ENCODE results near the gene KAT6B. TPM values are rescaled to one million over a fixed set of nuclear protein-coding genes. Genes with fewer than 3 reads are reported as not detected.

KAT6B gene
- total RNA-seq, 2 donors from 2014 or later = 28.0 to 97.8 TPM

DNA sequence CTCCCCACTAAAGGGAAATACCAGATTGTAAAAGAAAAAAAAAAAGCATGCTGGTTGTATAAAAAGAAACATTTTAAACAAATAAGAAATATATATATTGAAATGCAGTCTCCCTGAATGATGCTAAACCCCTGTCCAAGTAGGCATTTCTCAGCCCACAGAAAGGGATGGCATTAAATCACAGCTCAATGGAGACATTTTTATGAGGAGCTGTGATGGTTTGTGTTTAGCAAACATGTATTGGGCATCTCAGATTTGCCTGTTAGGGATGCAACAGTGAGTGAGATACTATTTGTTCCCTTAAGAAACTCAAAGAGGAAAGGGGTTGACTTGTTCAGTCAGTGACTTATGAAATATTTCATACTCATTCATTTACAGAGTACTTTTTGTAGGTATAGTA, 51.5 kb downstream of the KAT6B start:
- intact Hi-C loops (cut with DNase I) = no loop called here
- Histone ChIP-seq H3K27ac (no peak overlapping the region), H3K4me3 (no peak overlapping the region), H3K27me3 (replicated peaks; ENCODE audit: insufficient read depth) (no peaks in the 10 kb centered on the region), H3K4me1 (replicated peaks) (peaks cover 7% of the 10 kb centered on the region), H3K9me3 (no peaks in the 10 kb centered on the region), H3K36me3 (no peaks in the 10 kb centered on the region)
- DNase-seq (ENCODE audit: low spot score) = no peak
- no peak for TF ChIP-seq POLR2A (IDR thresholded peaks at IDR 0.05)
- TF ChIP-seq, protein P1, sequence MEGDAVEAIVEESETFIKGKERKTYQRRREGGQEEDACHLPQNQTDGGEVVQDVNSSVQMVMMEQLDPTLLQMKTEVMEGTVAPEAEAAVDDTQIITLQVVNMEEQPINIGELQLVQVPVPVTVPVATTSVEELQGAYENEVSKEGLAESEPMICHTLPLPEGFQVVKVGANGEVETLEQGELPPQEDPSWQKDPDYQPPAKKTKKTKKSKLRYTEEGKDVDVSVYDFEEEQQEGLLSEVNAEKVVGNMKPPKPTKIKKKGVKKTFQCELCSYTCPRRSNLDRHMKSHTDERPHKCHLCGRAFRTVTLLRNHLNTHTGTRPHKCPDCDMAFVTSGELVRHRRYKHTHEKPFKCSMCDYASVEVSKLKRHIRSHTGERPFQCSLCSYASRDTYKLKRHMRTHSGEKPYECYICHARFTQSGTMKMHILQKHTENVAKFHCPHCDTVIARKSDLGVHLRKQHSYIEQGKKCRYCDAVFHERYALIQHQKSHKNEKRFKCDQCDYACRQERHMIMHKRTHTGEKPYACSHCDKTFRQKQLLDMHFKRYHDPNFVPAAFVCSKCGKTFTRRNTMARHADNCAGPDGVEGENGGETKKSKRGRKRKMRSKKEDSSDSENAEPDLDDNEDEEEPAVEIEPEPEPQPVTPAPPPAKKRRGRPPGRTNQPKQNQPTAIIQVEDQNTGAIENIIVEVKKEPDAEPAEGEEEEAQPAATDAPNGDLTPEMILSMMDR (IDR thresholded peaks at IDR 0.05) = no peak
- TF ChIP-seq POLR2AphosphoS5 (IDR thresholded peaks at IDR 0.05) = no peak

DNA sequence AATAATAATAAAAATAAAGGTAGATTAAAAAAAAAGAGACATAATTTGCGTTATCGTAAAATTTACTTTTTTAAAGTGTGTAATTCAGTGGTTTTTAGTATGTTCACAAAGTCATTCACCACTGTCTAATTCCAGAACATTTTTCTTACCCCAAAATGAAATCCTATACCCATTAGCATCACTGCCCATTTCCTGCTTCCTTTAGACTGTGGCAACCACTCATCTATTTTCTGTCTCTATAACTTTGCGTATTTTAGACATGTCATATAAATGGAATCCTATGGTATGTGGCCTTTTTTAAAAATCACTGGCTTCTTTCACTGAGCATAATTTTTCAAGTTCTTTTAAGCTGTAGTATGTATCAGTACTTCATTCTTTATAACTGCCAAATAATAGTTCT, 53.6 kb downstream of the KAT6B start:
- peaks cover 4% of the 10 kb centered on the region for H3K4me1 ChIP-seq (replicated peaks)
- no peaks in the 10 kb centered on the region for H3K36me3 ChIP-seq
- no peak overlapping the region for H3K4me3 ChIP-seq
- TF ChIP-seq, protein P1 (IDR thresholded peaks at IDR 0.05) = no peak
- TF ChIP-seq POLR2A (IDR thresholded peaks at IDR 0.05) = no peak
- TF ChIP-seq POLR2AphosphoS5 (IDR thresholded peaks at IDR 0.05) = no peak
- DNase-seq (ENCODE audit: low spot score) = no peak
- WGBS = 98% methylated on average over 3 of the region's 3 CpGs
- intact Hi-C loops (cut with DNase I) = no loop called here
- H3K27ac ChIP-seq = no peak overlapping the region
- H3K9me3 ChIP-seq = no peaks in the 10 kb centered on the region
- H3K27me3 ChIP-seq (replicated peaks; ENCODE audit: insufficient read depth) = no peaks in the 10 kb centered on the region

DNA sequence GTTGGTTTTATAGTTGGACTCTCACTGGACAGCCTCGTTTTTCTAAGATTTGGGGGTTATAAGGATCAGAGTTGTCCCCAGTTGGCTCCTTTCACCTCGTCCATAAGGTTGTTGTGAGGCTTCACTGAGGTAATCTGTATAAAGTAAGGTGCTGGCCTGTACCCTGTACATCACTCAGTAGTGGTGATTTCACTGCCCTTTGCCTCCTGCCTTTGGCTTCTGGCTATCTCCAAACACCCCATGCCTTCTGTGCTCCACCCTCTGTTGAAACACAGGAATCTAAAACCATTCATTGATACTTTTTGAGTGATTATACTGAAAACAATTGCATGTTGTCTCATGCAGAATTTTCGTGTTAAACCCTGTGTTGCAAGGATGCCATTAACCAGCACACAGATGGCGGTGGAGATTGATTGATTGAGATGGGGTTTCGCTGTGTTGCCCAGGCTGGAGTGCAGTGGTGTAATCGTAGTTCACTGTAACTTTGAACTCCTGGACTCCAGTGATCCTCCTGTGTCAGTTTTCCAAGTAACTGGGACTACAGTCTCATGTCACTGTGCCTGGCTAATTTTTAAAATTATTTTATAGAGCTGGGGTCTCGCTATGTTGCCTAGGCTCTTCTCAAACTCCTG, 55.0 kb downstream of the KAT6B start:
- DNase-seq (ENCODE audit: low spot score) = no peak
- intact Hi-C loops (cut with DNase I) = no loop called here
- Histone ChIP-seq H3K4me1 (replicated peaks) (peaks cover 4% of the 10 kb centered on the region), H3K9me3 (no peaks in the 10 kb centered on the region), H3K4me3 (no peak overlapping the region), H3K36me3 (no peaks in the 10 kb centered on the region), H3K27ac (no peak overlapping the region), H3K27me3 (replicated peaks; ENCODE audit: insufficient read depth) (no peaks in the 10 kb centered on the region)
- WGBS = 96% methylated on average over 7 of the region's 7 CpGs
- TF ChIP-seq POLR2AphosphoS5 (IDR thresholded peaks at IDR 0.05) = no peak

DNA sequence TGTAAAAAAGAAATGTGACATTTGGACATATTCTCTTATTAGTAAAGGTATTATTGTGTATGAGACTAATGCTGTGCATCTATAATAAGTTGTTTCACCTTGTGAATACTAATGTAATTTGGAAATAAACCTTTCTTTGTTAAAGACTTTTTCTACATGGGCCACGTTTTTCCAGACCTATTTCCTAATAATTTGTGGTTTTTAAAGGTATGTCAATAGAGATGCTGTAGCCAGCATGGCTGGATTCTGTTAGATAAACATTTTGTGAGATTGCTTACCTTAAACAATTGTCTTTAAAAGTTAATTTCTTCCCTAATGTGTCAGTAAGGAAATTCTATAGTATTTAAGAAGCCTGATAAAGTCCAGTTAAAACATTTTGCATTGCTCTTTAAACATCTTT, 56.0 kb downstream of the KAT6B start:
- no peaks in the 10 kb centered on the region for H3K36me3 ChIP-seq
- 18% methylated on average over 1 of the region's 1 CpG for WGBS
- no peaks in the 10 kb centered on the region for H3K9me3 ChIP-seq
- no peaks in the 10 kb centered on the region for H3K27me3 ChIP-seq (replicated peaks; ENCODE audit: insufficient read depth)
- H3K27ac ChIP-seq = no peak overlapping the region
- intact Hi-C loops (cut with DNase I) = no loop called here
- no peak for DNase-seq (ENCODE audit: low spot score)
- TF ChIP-seq, protein P1 (IDR thresholded peaks at IDR 0.05) = no peak
- TF ChIP-seq POLR2AphosphoS5 (IDR thresholded peaks at IDR 0.05) = no peak
- H3K4me1 ChIP-seq (replicated peaks) = no peaks in the 10 kb centered on the region
- H3K4me3 ChIP-seq = no peak overlapping the region

DNA sequence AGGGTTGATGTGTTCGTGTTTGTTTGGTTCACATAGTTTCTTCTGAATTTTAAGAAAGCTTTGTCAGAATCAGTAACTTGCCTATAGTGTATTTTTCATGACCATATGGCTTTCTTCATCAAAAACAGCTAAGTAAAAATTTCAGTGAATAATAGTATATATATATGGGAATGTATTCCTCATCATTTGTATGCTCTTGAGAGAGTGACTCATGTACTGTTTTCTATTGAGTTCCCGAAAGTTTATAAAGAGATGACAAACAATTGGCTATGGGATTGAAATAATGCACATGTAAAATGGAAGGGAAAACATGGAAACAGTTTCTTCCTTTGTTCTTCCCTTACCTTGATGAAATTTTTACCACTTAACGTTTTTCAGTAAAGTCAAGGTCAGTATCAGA, 56.4 kb downstream of the KAT6B start:
- WGBS = 64% methylated on average over 3 of the region's 3 CpGs
- H3K4me1 ChIP-seq (replicated peaks) = no peaks in the 10 kb centered on the region
- intact Hi-C loops (cut with DNase I) = no loop called here

More for the DNA sequence above, 56.4 kb downstream of the KAT6B start:
- Histone ChIP-seq H3K27ac (no peak overlapping the region), H3K36me3 (no peaks in the 10 kb centered on the region), H3K9me3 (no peaks in the 10 kb centered on the region), H3K4me3 (no peak overlapping the region), H3K27me3 (replicated peaks; ENCODE audit: insufficient read depth) (no peaks in the 10 kb centered on the region)
- TF ChIP-seq, protein P1 (IDR thresholded peaks at IDR 0.05) = no peak
- TF ChIP-seq POLR2A (IDR thresholded peaks at IDR 0.05) (no peak), POLR2AphosphoS5 (IDR thresholded peaks at IDR 0.05) (no peak)
- no peak for DNase-seq (ENCODE audit: low spot score)

Measured in prostate gland (tissue), 2 donors.